ENCODE data around the gene COL7A1. TPM values are rescaled to one million over a fixed set of nuclear protein-coding genes. Genes with fewer than 3 reads are reported as not detected.

The COL7A1 gene
- total RNA-seq, 1 experiment from 2014 or later, result 22.9 TPM

DNA sequence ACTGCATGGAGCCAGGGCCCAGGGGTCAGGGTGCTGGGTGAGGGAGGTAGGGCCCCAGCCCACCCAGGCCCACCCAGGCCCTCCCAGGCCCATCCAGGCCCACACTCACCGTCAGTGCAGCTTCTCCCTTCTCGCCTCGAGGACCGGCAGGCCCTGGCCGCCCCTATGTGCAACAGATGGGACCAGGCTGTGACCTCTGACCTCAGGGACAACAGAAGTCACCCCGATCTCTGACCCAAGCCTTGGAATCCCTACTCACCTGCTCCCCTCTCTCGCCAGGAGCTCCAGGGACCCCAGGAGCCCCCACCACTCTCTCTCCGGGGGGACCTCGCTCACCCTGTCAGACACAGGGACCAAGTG lies 28.7 kb downstream of the COL7A1 start:
- no peak overlapping the region for H4K5ac ChIP-seq (ENCODE audit: insufficient read length, low read depth, low read length)
- TF ChIP-seq, protein P1, sequence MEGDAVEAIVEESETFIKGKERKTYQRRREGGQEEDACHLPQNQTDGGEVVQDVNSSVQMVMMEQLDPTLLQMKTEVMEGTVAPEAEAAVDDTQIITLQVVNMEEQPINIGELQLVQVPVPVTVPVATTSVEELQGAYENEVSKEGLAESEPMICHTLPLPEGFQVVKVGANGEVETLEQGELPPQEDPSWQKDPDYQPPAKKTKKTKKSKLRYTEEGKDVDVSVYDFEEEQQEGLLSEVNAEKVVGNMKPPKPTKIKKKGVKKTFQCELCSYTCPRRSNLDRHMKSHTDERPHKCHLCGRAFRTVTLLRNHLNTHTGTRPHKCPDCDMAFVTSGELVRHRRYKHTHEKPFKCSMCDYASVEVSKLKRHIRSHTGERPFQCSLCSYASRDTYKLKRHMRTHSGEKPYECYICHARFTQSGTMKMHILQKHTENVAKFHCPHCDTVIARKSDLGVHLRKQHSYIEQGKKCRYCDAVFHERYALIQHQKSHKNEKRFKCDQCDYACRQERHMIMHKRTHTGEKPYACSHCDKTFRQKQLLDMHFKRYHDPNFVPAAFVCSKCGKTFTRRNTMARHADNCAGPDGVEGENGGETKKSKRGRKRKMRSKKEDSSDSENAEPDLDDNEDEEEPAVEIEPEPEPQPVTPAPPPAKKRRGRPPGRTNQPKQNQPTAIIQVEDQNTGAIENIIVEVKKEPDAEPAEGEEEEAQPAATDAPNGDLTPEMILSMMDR (conservative IDR thresholded peaks at IDR 0.05), result no peak
- no peak overlapping the region for H2AFZ ChIP-seq (ENCODE audit: low read length)
- no peaks in the 10 kb centered on the region for H3K79me2 ChIP-seq (ENCODE audit: insufficient read depth, low read length)
- no peak for DNase-seq
- no peaks in the 10 kb centered on the region for H3K23me2 ChIP-seq (ENCODE audit: insufficient read length, low read depth, low read length, poor library complexity, severe bottlenecking)
- no peaks in the 10 kb centered on the region for H3K9me3 ChIP-seq (ENCODE audit: control insufficient read depth, low read depth, low read length)
- no peak overlapping the region for H3K23ac ChIP-seq (ENCODE audit: insufficient read length, low read depth, low read length)
- H3K9me3 Mint-ChIP-seq, result no peaks in the 10 kb centered on the region; a peak in 1 of 5 replicates
- H4K20me1 ChIP-seq (ENCODE audit: control insufficient read depth, insufficient read depth, insufficient read length), result no peaks in the 10 kb centered on the region
- WGBS (ENCODE audit: extremely low coverage, insufficient read length, low lambda C conversion rate), result no CpG with 5 or more reads among the region's 9 CpGs
- H3K27ac Mint-ChIP-seq, result peak overlapping the region in 1 of 3 experiments; percentile 64; a peak in 2 of 7 replicates
- no peak overlapping the region for H2AK5ac ChIP-seq (ENCODE audit: insufficient read length, low read length)
- no peak overlapping the region for H3T11ph ChIP-seq (ENCODE audit: low read length)
- no peak overlapping the region for H3K14ac ChIP-seq (ENCODE audit: insufficient read depth, low read length)
- no peak overlapping the region for H3K4ac ChIP-seq (ENCODE audit: low read depth, low read length)
- no peak overlapping the region for H3K9ac ChIP-seq (ENCODE audit: extremely low read depth, insufficient read length, low read length)
- H2BK15ac ChIP-seq (ENCODE audit: low read depth, low read length), result no peak overlapping the region
- peaks cover 0 to 18% (median 0%) of the 10 kb centered on the region in 3 experiments; a peak in 3 of 7 replicates for H3K36me3 Mint-ChIP-seq (ENCODE audit: insufficient read depth in 1 of 3, low read depth in 3 of 3)
- no peak overlapping the region for H4K91ac ChIP-seq (ENCODE audit: insufficient read length, low read depth, low read length)
- H2BK20ac ChIP-seq (ENCODE audit: low read depth, low read length, poor library complexity, severe bottlenecking), result no peak overlapping the region
- no peaks in the 10 kb centered on the region for H3K27me3 Mint-ChIP-seq (ENCODE audit: low read depth)
- H3K4me1 Mint-ChIP-seq, result peaks cover 16 to 18% of the 10 kb centered on the region in 2 experiments
- H2BK12ac ChIP-seq (ENCODE audit: insufficient read length, low read depth, low read length), result no peak overlapping the region
- no peaks in the 10 kb centered on the region; the same call in 1 of the 2 replicates for H3K4me1 ChIP-seq (ENCODE audit: insufficient read depth, low read length)
- H3K4me3 Mint-ChIP-seq, result no peak overlapping the region
- H3K4me2 ChIP-seq (ENCODE audit: insufficient read depth, insufficient read length, low read length), result no peak overlapping the region
- no peaks in the 10 kb centered on the region for H3K79me1 ChIP-seq (ENCODE audit: insufficient read depth, low read depth, low read length, poor library complexity, severe bottlenecking)
- no peak overlapping the region for H3K27ac ChIP-seq (ENCODE audit: insufficient read length, low read depth, low read length)
- H4K8ac ChIP-seq (replicated peaks; ENCODE audit: insufficient read length, low read depth, low read length), result no peak overlapping the region
- H3K27me3 ChIP-seq (ENCODE audit: insufficient read depth, low read length), result no peaks in the 10 kb centered on the region
- H3K18ac ChIP-seq (ENCODE audit: insufficient read length, low read depth, low read length), result no peak overlapping the region
- H2BK120ac ChIP-seq (ENCODE audit: low read depth, low read length, poor library complexity, severe bottlenecking), result no peak overlapping the region
- H2BK5ac ChIP-seq (ENCODE audit: insufficient read length, low read length), result no peak overlapping the region
- no peak overlapping the region for H3K56ac ChIP-seq (ENCODE audit: insufficient read length, low read depth, low read length)

Data from H9 (cell line).